ENCODE measurements around the gene HOXB2. TPM values are rescaled to one million over a fixed set of nuclear protein-coding genes. Genes with fewer than 3 reads are reported as not detected.
A peak's percentile ranks its signal among the peaks of the same experiment; 100 is the strongest.

The HOXB2 gene
- total and polyA plus RNA-seq, 9 of the 15 experiments (the other 6 are each of a cell fraction or from before 2014, with no cell fraction given) = 2.1 to 97.7 (median 21.2) TPM

DNA sequence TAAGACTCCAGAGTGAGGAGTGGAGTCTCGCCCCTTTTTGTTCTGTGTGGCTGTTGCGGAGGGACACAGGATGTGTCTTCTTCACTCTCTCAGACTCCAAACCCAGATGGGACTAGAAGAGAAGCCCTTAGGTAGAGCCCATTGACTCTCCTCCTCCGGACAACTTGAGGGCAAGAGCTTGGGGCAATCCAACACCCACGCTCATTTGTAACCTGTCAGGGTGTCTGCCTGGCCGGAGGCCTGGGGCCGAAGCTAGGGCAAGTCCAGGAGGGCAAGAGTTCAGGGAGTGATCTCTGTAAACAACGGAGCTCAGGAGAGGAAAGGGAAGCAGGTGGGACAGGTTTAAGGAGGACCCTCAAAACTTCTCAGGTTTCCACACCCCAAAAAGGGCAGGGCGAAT is 12.6 kb downstream of the HOXB2 start:
- Histone ChIP-seq H3K9me3 (replicated peaks; ENCODE audit: control insufficient read depth, insufficient read depth, low read depth, low read length) (no peaks in the 10 kb centered on the region), H3K4me3 (no peak overlapping the region), H3K79me2 (ENCODE audit: control insufficient read depth, insufficient read depth, low read length) (no peaks in the 10 kb centered on the region), H3K27ac (ENCODE audit: extremely low read depth, low read depth, low read length) (no peak overlapping the region; the same call in 2 of the 3 replicates), H4K20me1 (replicated peaks; ENCODE audit: control insufficient read depth, insufficient read depth, low read length) (no peaks in the 10 kb centered on the region), H3K9me1 (ENCODE audit: control insufficient read depth, insufficient read depth, low read length) (no peaks in the 10 kb centered on the region), H3K9ac (ENCODE audit: insufficient read depth in 1 of 2, low read depth in 2 of 2, low read length in 2 of 2) (peak overlapping the region; percentile 3 to 80; a peak in 2 of 4 replicates), H3K27me3 (ENCODE audit: control insufficient read depth in 2 of 2, insufficient read depth in 2 of 2, low read length in 2 of 2) (no peaks in the 10 kb centered on the region), H2AFZ (ENCODE audit: low read depth, low read length) (peak overlapping the region; percentile 79), H3K4me2 (ENCODE audit: insufficient read depth, low read length) (no peak overlapping the region), H3K4me1 (replicated peaks in 1 of 2; ENCODE audit: control insufficient read depth in 2 of 2, insufficient read depth in 2 of 2, low read length in 2 of 2) (peaks cover 31 to 40% of the 10 kb centered on the region in 2 experiments; a peak in 4 of 5 replicates), H3K36me3 (ENCODE audit: control insufficient read depth, insufficient read depth, low read length) (no peaks in the 10 kb centered on the region)
- TF ChIP-seq MEIS2 (IDR thresholded peaks at IDR 0.05; ENCODE audit: partially characterized antibody) = peak; percentile 45
- TF ChIP-seq EGR1 (conservative IDR thresholded peaks at IDR 0.05) = peak; percentile 59
- TF ChIP-seq, protein P1, sequence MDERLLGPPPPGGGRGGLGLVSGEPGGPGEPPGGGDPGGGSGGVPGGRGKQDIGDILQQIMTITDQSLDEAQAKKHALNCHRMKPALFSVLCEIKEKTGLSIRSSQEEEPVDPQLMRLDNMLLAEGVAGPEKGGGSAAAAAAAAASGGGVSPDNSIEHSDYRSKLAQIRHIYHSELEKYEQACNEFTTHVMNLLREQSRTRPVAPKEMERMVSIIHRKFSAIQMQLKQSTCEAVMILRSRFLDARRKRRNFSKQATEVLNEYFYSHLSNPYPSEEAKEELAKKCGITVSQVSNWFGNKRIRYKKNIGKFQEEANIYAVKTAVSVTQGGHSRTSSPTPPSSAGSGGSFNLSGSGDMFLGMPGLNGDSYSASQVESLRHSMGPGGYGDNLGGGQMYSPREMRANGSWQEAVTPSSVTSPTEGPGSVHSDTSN (CRISPR knock-in tag; IDR thresholded peaks at IDR 0.05; ENCODE audit: low read depth) = no peak
- TF ChIP-seq, protein P1 (tag; conservative IDR thresholded peaks at IDR 0.05; ENCODE audit: low read depth) = peak; percentile 65
- TF ChIP-seq ZNF764 (CRISPR knock-in tag; IDR thresholded peaks at IDR 0.05; ENCODE audit: low read depth) = no peak
- intact Hi-C loops (cut with micrococcal nuclease) = no loop called here
- ChIA-PET POLR2A (interaction anchor here (1.9 to 2.9 kb wide), 2 partner anchors 9 to 25 kb away, joined by 9 to 13 read pairs; no protein-coding TSS in a partner anchor), CTCF (ENCODE audit: low intra/inter-chr PET ratio) (no interaction called here)
- ATAC-seq = peak; percentile 15; the same call in 1 of the 3 replicates
- WGBS (ENCODE audit: insufficient coverage, low coverage, missing lambda C conversion rate) = 34% methylated on average over 8 of the region's 8 CpGs
- in situ Hi-C loops (cut with MboI) = no loop called here
- no peak for FAIRE-seq
- BruUV-seq (replicated peaks) = no TSS peak
- DNase-seq (ENCODE audit: extremely low read depth in 1 of 4, low spot score in 3 of 4) = no peak
